HG02870 (cell line): ENCODE data around the gene SIT1.
"Not testable (repeated sequence)": the region's sequence is repeated elsewhere in the genome, so short reads cannot be mapped to it uniquely, and the experiment has no call there.

Experiments used
- ATAC-seq: cut with Tn5 transposase; IDR thresholded peaks from one replicate; pipeline ENCODE4 v1.9.1; 2021; ENCODE audit warnings: mild to moderate bottlenecking, moderate library complexity; ENCODE audit not compliant: unreplicated experiment

Gene SIT1

DNA sequence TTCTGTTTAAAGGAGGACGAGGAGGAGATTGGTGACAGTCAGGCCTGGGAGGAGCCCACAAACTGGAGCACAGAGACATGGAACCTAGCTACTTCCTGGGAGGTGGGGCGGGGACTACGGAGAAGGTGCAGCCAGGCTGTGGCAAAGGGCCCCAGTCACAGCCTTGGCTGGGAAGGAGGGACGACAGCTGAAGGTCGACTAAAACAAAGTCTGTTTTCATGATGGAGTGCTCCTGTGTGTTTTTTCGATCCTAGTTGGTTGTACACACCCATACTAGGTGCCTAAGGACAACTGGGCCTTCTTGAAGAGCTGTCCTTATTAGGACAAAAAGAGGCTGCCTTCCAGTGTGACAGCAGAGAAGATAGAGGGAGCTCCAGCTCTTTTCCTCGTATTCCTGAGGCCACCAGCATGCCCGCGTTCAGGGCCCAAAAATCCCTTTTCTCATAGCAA lies 10.3 kb upstream of the SIT1 start:
- ATAC-seq: no peak

DNA sequence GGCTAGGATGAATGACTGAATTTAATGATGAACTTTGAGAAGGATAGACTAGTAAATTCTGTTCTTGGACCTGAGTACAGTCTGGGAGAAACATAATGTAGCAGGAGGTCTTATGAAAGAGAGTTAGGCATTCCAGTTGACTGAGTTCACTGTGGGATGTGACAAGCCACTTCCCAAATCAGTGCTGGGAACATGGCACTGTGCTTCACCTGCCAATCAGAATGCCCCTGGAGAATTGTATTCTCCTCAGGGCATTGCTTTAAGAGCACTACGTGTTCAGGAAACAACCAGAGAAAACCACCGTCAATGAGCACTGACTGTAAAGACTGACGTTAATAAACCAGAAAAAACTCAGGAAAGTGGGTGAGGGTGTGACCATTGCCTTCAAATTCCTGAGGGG lies 8.6 kb upstream of the SIT1 start:
- no peak for ATAC-seq

- ATAC-seq: no peak
Measured at GRCh38 chr9:35658968-35659220, 8.2 kb upstream of the SIT1 start.

DNA sequence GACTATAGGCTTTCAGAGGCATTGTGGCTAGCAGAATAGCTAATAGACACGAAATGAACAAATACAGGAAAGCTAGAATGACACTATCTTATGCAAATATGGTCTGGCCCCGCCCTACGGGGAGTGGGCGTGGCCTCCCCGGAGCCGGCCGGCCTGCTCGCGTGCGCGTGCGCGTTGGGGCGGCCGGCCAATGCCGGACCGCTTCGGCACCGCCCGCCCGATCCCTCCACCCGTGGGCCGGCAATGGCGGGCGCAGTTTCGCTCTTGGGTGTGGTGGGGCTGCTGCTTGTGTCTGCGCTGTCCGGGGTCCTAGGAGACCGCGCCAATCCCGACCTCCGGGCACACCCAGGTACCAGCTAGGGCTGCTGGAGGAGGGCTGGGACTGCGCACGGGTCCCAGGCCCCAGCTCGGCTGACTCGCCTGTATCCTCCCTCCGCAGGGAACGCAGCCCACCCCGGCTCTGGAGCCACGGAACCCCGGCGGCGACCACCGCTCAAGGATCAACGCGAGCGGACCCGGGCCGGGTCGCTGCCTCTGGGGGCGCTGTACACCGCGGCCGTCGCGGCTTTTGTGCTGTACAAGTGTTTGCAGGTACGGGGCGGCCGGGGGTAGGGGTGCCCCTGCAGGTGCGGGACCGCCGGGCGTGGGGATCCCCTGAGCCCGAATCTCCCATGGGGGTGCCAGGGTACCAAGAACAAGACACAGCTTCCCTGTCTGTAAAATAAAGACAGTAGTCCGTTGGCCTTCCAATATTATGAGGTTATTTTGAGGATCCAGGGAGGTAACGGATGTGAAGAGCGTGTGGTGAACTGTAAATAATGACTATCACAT lies 7.6 kb upstream of the SIT1 start, which contains the start of gene CCDC107:
CCDC107 (plus strand) TSS at position 156 of the 831 bp plus-strand sequence; CDS start at position 244, 88 bp downstream.
- ATAC-seq: peak; percentile 59

GRCh38 chr9:35657546-35658136 lies 6.9 kb upstream of the SIT1 start, which contains the start of gene RMRP:
Gene RMRP (minus strand): TSS chr9:35658019.
- ATAC-seq: peak; percentile 87

GRCh38 chr9:35656831-35657545 lies 6.3 kb upstream of the SIT1 start:
- no peak for ATAC-seq

DNA sequence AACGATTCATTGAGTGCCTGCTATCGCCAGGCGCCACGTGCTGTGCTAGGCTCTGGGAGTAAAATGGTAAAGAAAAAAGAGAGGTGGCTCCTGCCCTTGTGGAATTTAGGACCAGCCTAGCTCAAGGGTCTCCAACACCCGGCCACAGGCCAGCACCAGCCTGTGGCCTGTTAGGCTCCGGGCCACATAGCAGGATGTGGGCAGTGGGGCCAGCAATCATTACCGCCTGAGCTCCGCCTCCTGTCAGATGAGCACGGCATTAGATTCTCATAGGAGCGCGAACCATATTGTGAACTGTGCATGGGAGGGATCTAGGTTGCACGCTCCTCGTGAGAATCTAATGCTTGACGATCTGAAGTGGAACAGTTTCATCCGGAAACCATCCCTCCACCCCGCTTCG lies 5.6 kb upstream of the SIT1 start:
- no peak for ATAC-seq

DNA sequence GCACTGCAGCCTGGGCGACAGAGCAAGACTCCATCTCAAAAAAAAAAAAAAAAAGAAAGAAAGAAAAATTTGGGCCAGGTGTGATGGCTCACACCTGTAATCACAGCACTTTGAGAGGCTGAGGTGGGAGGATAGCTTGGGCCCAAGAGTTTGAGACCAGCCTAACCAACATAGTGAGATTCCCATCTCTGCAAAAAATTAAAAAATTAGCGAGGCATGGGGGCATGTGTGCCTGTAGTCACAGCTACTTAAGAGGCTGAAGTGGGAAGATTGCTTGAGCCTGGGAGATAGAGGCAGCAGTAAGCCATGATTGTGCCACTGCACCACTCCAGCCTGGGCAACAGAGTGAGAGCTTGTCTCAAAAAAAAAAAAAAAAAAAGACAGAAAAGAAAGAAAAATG lies 2.9 kb upstream of the SIT1 start:
- ATAC-seq: no peak

- ATAC-seq: no peak
Measured at GRCh38 chr9:35652829-35653209, 2.1 kb upstream of the SIT1 start.

GRCh38 chr9:35651956-35652828 lies 1.5 kb upstream of the SIT1 start:
- no peak for ATAC-seq

DNA sequence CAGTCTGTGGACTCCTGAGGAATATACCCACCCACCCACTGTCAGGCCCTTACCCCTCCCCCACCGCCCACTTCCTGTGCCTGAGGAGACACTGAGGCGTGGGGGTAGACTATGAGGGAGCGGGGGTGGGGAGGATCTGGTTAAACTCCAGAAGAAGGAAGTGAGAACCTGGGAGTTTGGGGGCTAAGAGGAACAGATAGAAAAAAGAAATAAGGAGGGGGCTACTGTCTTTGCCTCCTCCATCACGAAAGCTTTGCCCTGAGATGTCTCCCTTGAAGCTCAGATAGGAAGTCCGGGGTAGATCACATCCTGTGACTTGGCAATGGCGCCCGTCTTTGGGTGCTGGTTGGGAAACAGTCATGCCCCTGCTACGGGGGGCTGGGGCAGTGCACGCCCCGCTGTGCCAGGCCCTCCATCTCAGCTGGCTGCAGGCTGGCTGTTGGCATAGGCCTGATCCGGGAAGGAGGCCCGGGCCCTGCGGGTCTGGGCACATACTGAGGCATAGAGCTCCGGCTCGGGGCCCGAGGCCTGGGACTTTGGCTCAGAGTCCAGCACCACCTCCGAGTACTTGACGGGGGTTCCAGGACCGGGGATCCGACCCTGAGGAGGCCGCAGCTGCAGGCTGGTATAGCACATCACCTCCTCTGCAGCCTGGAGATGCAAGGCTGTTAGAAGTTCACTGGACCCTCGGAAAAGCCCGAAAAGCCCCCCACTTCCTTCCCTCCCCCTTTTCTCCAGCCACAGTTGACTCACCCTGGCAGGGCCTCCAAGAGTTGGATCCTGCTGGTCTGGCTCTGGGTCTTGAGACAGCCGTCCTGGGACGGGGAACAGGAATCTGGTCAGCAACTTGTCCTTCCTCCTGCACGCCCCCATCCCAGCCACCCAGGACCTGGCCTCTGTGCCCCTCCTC lies 1.0 kb downstream of the SIT1 start:
- ATAC-seq: no peak

GRCh38 chr9:35646533-35647265 lies 4.0 kb downstream of the SIT1 start:
- ATAC-seq: peak; percentile 76

- no peak for ATAC-seq
Measured at GRCh38 chr9:35646153-35646532, 4.6 kb downstream of the SIT1 start.

DNA sequence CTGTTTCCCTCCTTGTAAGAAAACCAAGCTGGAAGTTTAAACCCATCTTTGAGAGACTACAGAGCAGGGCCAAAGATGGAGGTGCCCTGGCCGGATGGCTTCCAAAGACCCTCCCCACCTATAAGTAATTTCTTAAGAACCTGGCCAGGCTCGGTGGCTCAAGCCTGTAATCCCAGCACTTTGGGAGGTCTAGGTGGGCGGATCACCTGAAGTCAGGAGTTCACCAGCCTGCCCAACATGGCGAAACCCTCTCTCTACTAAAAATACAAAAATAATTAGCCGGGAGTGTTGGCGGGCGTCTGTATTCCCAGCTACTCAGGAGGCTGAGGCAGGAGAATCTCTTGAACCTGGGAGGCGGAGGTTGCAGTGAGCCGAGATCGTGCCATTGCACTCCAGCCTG lies 5.0 kb downstream of the SIT1 start:
- not testable (repeated sequence) for ATAC-seq

- ATAC-seq: no peak
Measured at GRCh38 chr9:35643046-35643445, 7.7 kb downstream of the SIT1 start.

- not testable (repeated sequence) for ATAC-seq
Measured at GRCh38 chr9:35641478-35641877, 9.3 kb downstream of the SIT1 start.

GRCh38 chr9:35640431-35640830 lies 10.3 kb downstream of the SIT1 start:
- not testable (repeated sequence) for ATAC-seq

DNA sequence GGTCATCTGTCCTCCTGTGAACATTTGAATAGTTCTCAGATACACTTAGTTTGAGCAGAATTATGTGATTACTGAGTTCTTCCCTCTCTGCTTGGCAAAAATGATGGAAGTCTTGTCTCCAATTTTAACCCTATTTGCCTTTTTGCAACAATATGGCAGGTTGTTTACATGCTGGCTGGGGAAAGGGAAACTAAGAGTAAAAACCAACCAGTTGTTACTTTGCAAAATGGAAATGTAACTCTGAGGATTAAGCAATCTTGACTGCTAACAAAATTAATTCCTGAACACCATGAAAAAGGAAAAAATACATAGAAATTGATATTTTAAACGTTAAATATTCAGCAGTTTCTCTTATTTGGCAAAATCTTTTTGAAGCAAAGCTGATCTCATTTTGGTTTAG lies 11.1 kb downstream of the SIT1 start:
- ATAC-seq: no peak

DNA sequence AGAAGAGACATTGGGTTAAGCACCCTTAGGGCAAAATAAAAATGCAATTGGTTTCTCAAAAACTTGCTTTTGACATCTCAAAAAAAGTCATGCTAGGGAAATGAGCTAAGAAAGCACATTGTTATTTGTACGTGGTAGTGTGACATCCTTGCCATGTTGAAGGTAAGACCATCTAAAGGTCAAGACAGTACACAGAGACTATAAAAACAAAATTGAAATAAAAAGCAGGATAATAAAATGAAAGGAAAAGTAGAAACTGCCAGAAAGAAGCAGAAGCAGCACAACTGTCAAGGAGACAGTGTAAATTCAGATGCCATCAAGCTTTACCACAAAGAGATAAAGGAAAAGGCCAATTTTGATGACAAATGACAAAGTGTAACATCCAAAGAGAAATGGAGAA lies 11.5 kb downstream of the SIT1 start:
- ATAC-seq: not testable (repeated sequence)
